K562 (cell line): ENCODE data around the gene ANKRD11. TPM values are rescaled to one million over a fixed set of nuclear protein-coding genes. Genes with fewer than 3 reads are reported as not detected.
A peak's percentile ranks its signal among the peaks of the same experiment; 100 is the strongest.

ENCODE experiments used
- BRF1 ChIP-seq: IDR thresholded peaks from 3 replicates; pipeline ENCODE4 v1.6.1; 2011; ENCODE audit warnings: borderline replicate concordance, mild to moderate bottlenecking; ENCODE audit not compliant: insufficient read length; ENCODE audit errors: extremely low read depth
- CREB1 ChIP-seq, 2 experiments: sonication (generic) in 1 of 2; formaldehyde crosslinking in 1 of 2; IDR thresholded peaks; 2 replicates each; pipeline versions ENCODE4 v1.6.1 to v1.8.0; 2012 to 2022; ENCODE audit warnings: inconsistent platforms in 1 of 2, mild to moderate bottlenecking in 1 of 2, missing genetic modification reagents in 1 of 2, moderate library complexity in 1 of 2
- FOXJ2 ChIP-seq: fragments of 200-800 bp; sonication (Bioruptor generic); IDR thresholded peaks from 2 replicates; pipeline ENCODE4 v1.6.1; 2016; ENCODE audit warnings: missing genetic modification characterization, missing compliant biosample characterization
- GATAD2A ChIP-seq: fragments of 450-650 bp; IDR thresholded peaks from 2 replicates; pipeline ENCODE4 v1.6.1; 2017
- MAFF ChIP-seq: IDR thresholded peaks from 2 replicates; pipeline ENCODE4 v1.6.1; 2012; ENCODE audit warnings: low read length, improper control_type of control experiment
- NFIC ChIP-seq: fragments of 450-650 bp; IDR thresholded peaks from 2 replicates; pipeline ENCODE4 v1.6.1; 2017; ENCODE audit warnings: mild to moderate bottlenecking, inconsistent platforms
- PTBP1 ChIP-seq: fragments of 200-400 bp; formaldehyde crosslinking; IDR thresholded peaks from 2 replicates; pipeline ENCODE4 v1.6.1; 2017; ENCODE audit warnings: low read depth, low read length
- RNF2 ChIP-seq: sonication (generic); IDR thresholded peaks from 2 replicates; pipeline ENCODE4 v1.6.1; 2016
- UBTF ChIP-seq, 2 experiments: IDR thresholded peaks; 2 replicates each; pipeline ENCODE4 v1.6.1; 2012; ENCODE audit warnings: improper control_type of control experiment in 2 of 2, low read depth in 2 of 2, low read length in 2 of 2, borderline replicate concordance in 1 of 2
- ZBTB7A ChIP-seq: IDR thresholded peaks from 2 replicates; pipeline ENCODE4 v1.6.1; 2011; ENCODE audit warnings: low read depth, mild to moderate bottlenecking, low read length, moderate library complexity, borderline replicate concordance; ENCODE audit not compliant: control insufficient read depth
- polyA plus RNA-seq, 8 experiments: library from polyadenylated mRNA; depleted of rRNA in 4 of 8; stranded (reverse) in 5 of 8; unstranded in 3 of 8; fragments of >200 nt; fragmentation: Nextera tagmentation in 2 of 8; fragmentation: Illumina TruSeq in 1 of 8; extraction: Ambion mirVana in 2 of 8; extraction: Trizol in 1 of 8; gene quantifications; 2 replicates each; pipeline versions ENCODE4 v1.2.1 to v1.2.3, GENCODE V29; 2011 to 2014; ENCODE audit warnings: inconsistent platforms in 1 of 8, missing spikeins in 1 of 8
- total RNA-seq, 7 experiments: library from RNA; depleted of rRNA in 6 of 7; stranded (reverse); fragments of >200 nt in 6 of 7; fragmentation: Illumina TruSeq in 2 of 7; extraction: Trizol in 2 of 7; gene quantifications; 2 replicates each; pipeline versions ENCODE4 v1.2.1 to v1.2.3, GENCODE V29; 2011 to 2021; ENCODE audit warnings: low replicate concordance in 1 of 7
- TF ChIP-seq, protein P1 (sequence below), 3 experiments: fragments of 200-800 bp in 1 of 3; fragments of 250-450 bp in 1 of 3; fragments of 450-650 bp in 1 of 3; sonication (Bioruptor Pico) in 1 of 3; sonication (Bioruptor generic) in 1 of 3; formaldehyde crosslinking in 1 of 3; IDR thresholded peaks; 2 replicates each; pipeline versions ENCODE4 v1.6.1 to v1.8.0; 2016 to 2022; ENCODE audit warnings: mild to moderate bottlenecking in 2 of 3, missing genetic modification characterization in 2 of 3, missing compliant biosample characterization in 1 of 3, moderate library complexity in 1 of 3

Gene ANKRD11
- total and polyA plus RNA-seq, 9 of the 15 experiments (the other 6 are each of a cell fraction or from before 2014, with no cell fraction given), result 4.7 to 126 (median 31.7) TPM

DNA sequence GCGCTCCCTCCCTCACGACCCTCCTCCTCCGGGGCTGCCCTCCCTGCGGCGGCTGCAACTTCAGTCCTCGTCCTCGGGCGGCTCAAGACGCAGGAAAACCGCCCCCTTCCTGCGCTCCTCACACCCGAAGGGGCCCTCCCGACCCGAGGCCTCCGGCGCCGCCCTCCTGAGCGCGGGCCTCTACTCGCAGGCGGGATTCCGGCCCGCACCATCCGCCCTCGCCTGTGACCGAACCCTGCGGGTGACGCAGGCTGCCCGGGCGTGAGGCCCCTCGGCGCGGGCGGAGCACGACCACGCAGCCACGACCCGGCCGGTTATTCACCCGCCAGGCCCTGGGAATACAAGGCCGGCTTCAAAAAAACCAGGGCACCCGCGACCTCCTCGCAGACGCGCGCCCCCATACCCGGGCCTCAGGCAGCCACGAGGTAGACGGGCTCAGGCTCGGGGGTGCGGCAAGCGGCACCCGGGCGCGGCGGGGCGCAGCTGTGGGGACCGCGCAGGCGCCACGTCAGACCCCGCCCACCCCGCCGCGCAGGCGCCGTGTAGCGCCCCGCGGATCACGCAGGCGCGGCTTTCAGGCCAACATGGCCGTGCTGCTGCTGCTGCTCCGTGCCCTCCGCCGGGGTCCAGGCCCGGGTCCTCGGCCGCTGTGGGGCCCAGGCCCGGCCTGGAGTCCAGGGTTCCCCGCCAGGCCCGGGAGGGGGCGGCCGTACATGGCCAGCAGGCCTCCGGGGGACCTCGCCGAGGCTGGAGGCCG lies 17.7 kb upstream of the ANKRD11 start, which contains the start of gene SPG7 (continued):
- TF ChIP-seq, protein P1, sequence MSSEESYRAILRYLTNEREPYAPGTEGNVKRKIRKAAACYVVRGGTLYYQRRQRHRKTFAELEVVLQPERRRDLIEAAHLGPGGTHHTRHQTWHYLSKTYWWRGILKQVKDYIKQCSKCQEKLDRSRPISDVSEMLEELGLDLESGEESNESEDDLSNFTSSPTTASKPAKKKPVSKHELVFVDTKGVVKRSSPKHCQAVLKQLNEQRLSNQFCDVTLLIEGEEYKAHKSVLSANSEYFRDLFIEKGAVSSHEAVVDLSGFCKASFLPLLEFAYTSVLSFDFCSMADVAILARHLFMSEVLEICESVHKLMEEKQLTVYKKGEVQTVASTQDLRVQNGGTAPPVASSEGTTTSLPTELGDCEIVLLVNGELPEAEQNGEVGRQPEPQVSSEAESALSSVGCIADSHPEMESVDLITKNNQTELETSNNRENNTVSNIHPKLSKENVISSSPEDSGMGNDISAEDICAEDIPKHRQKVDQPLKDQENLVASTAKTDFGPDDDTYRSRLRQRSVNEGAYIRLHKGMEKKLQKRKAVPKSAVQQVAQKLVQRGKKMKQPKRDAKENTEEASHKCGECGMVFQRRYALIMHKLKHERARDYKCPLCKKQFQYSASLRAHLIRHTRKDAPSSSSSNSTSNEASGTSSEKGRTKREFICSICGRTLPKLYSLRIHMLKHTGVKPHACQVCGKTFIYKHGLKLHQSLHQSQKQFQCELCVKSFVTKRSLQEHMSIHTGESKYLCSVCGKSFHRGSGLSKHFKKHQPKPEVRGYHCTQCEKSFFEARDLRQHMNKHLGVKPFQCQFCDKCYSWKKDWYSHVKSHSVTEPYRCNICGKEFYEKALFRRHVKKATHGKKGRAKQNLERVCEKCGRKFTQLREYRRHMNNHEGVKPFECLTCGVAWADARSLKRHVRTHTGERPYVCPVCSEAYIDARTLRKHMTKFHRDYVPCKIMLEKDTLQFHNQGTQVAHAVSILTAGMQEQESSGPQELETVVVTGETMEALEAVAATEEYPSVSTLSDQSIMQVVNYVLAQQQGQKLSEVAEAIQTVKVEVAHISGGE (CRISPR knock-in tag; IDR thresholded peaks at IDR 0.05), result peak in 1 of 3 experiments; percentile 62; a peak in 1 of 6 replicates
- peak; percentile 18; the same call in 1 of the 2 replicates for TF ChIP-seq ZBTB7A
- no peak for TF ChIP-seq BRF1
- peak; percentile 27; the same call in 1 of the 2 replicates for TF ChIP-seq CREB1 (IDR thresholded peaks at IDR 0.05)
- peak; percentile 66 for TF ChIP-seq CREB1 (CRISPR knock-in tag; IDR thresholded peaks at IDR 0.05)
- 0 out of 2 replicates have a peak, but pooled peaks have one; percentile 67 for TF ChIP-seq GATAD2A
- no peak for TF ChIP-seq PTBP1
- peak; percentile 59 for TF ChIP-seq RNF2
- no peak for TF ChIP-seq MAFF
- TF ChIP-seq FOXJ2 (tag), result no peak
- TF ChIP-seq UBTF (IDR thresholded peaks at IDR 0.05; ENCODE audit: borderline replicate concordance in 1 of 2, low read depth in 2 of 2, low read length in 2 of 2), result peak in 1 of 2 experiments; percentile 63; a peak in 1 of 4 replicates
- 0 out of 2 replicates have a peak, but pooled peaks have one; percentile 6 for TF ChIP-seq NFIC
